Measurements from ENCODE around the gene GYG2.

Gene GYG2

DNA sequence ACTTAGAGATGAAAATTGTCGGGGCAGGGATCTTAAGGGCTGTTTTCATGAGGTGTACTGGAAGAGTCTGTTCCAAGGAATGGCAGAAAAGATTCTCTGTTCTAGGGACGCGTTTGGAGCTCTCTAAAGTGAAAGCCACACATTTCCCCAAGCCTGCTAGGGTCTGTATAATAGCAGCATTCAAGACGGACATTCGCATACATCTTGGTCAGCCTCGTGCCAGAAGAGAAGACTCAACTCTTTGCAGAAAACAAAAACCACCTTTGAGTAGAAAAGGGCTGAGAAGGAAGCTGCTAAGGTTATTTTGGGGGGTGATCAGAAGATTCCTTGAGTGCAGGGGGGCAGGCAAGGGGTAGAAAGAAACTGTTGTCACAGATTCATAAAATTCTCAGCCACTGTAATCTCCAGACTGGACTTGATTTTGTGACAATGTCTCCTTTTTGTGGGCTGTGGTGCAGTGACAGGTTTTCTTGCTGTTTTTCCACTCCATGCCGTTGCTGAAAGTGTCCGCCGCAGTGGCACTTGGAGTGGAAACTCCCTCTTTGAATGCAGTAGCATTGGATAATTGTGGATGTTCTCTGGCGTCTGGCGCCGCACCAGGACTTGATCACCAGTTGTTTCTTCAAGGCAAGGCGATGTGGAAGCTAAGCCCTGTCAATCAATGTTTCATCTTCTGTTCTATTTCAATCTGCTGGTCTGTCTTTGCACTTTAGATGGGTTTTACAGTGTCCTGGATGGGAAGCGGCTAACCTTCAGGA is 2.9 kb downstream of the GYG2 start:
- DNase-seq (ENCODE audit: low read depth): no peak
- TF ChIP-seq, protein P1, sequence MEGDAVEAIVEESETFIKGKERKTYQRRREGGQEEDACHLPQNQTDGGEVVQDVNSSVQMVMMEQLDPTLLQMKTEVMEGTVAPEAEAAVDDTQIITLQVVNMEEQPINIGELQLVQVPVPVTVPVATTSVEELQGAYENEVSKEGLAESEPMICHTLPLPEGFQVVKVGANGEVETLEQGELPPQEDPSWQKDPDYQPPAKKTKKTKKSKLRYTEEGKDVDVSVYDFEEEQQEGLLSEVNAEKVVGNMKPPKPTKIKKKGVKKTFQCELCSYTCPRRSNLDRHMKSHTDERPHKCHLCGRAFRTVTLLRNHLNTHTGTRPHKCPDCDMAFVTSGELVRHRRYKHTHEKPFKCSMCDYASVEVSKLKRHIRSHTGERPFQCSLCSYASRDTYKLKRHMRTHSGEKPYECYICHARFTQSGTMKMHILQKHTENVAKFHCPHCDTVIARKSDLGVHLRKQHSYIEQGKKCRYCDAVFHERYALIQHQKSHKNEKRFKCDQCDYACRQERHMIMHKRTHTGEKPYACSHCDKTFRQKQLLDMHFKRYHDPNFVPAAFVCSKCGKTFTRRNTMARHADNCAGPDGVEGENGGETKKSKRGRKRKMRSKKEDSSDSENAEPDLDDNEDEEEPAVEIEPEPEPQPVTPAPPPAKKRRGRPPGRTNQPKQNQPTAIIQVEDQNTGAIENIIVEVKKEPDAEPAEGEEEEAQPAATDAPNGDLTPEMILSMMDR (conservative IDR thresholded peaks at IDR 0.05; ENCODE audit: low read depth, low read length): no peak
- no peak overlapping the region for H3K4me3 ChIP-seq (ENCODE audit: low read length)

DNA sequence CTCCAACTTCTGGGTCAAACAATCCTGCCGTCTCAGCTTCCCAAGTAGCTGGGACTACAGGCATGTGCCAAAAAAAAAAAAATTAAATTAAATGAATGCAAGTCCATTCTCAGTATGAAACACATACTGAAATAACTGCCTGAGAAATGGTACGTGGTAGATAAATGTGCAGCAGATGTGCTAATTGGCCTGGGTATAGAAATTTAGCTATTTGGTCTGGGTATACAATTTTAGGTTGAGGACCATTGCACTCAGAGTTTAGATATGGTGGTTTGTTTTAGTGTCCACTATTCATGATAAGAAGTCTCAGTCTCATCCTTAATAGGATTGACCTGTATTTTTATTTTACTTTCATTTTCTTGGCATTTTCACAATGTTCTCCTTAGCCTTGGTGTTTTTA is 9.2 kb downstream of the GYG2 start:
- no peak for DNase-seq (ENCODE audit: low read depth)
- TF ChIP-seq, protein P1 (conservative IDR thresholded peaks at IDR 0.05; ENCODE audit: low read depth, low read length): no peak

DNA sequence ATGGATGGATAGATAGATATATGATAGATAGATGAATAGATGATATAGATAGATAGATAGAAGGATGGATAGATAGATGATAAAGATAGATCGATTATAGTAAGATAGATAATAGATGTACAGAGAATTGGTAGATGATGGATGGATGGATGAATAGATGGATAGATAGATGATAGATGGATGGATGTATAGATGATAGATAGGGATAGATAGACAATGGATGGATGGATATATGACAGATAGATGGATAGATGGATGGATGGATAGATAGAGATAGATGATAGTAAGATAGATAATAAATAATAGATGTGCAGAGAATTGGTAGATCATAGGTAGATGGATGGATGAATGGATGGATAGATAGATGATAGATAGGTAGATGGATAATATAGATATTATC is 12.2 kb downstream of the GYG2 start:
- TF ChIP-seq, protein P1 (conservative IDR thresholded peaks at IDR 0.05; ENCODE audit: low read depth, low read length): no peak
- DNase-seq (ENCODE audit: low read depth): no peak
- H3K4me3 ChIP-seq (ENCODE audit: low read length): no peak overlapping the region

More for the DNA sequence above, 9.2 kb downstream of the GYG2 start:
- H3K4me3 ChIP-seq (ENCODE audit: low read length): no peak overlapping the region

DNA sequence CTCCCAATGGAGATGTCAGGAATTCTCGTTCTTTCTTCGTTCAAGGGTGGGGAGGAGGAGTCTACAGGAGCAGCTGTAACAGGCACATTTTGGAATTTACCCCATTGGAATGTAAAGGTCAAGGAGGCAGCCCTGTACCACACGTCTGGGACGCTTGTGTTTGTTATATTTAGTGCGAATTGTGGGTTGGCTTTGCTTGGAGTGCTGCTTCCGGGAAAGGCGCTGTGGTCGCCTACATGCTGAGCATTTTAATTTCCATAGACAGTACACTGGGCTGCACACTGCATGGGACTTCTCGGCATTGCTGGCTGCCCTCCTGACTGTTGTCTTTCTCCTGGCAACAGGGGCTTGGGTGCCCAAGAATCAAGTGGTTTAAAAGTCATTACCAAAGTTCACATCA is 12.8 kb downstream of the GYG2 start:
- TF ChIP-seq, protein P1 (conservative IDR thresholded peaks at IDR 0.05; ENCODE audit: low read depth, low read length): no peak
- H3K4me3 ChIP-seq (ENCODE audit: low read length): no peak overlapping the region
- DNase-seq (ENCODE audit: low read depth): no peak

DNA sequence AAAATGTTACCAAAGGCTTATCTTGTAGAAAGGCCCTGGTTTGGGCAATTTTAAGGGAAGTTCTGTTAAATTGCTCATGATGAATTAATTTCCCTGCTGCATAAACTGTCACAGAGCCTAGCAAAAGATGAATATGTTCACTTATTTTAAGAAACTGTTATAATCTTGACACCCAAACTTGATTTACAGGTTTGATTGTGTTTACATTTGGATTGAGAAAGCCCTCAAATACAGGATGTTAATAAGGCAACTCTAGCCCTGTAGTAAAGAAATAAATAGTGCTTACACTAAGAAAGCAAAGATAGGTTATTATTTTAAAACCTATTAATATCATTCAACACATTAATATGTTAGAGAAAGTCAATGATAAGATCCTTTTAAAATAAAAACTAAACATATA is 18.3 kb downstream of the GYG2 start:
- H3K4me3 ChIP-seq (ENCODE audit: low read length): no peak overlapping the region
- TF ChIP-seq, protein P1 (conservative IDR thresholded peaks at IDR 0.05; ENCODE audit: low read depth, low read length): no peak
- DNase-seq (ENCODE audit: low read depth): no peak

DNA sequence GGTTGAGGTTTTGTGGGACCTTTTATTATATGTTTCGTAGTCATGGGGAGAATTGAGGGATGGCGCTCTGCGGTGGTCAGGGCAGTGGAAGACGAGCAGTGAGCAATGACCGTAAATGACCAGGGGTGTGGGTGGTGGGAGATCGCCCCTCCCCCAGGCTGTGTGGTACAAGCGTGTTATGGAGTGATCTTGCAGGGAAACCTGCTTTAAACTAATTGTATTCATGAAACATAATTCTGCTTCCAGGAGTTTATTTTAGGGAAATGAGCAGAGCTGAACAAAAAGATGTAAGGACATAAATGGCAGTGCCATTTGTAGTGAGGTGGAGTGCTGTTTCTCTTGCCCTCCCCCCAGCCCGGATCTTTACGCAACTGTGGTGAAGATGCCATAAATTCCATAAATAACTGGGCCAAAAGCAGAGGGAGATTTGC is 20.2 kb downstream of the GYG2 start:
- TF ChIP-seq, protein P1 (conservative IDR thresholded peaks at IDR 0.05; ENCODE audit: low read depth, low read length): no peak
- peak overlapping the region; percentile 34 for H3K4me3 ChIP-seq (ENCODE audit: low read length)
- peak; percentile 56 for DNase-seq (ENCODE audit: low read depth)

DNA sequence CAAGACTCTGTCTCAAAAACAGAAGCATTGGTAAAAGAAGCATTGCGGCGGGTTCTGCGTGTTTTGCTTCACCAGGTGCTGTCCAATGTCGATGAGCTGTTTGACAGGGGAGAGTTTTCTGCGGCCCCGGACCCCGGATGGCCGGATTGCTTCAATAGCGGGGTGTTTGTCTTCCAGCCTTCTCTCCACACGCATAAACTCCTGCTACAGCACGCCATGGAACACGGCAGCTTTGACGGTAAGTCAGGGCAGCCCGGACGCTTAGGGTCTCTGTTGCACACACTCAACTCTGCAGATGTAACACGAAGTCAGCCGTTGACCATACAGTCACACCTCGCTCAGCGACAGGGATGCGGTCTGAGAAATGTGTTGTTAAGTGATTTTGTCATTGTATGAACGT is 26.2 kb downstream of the GYG2 start:
- DNase-seq (ENCODE audit: low read depth): no peak
- no peak overlapping the region for H3K4me3 ChIP-seq (ENCODE audit: low read length)
- TF ChIP-seq, protein P1 (conservative IDR thresholded peaks at IDR 0.05; ENCODE audit: low read depth, low read length): no peak

Measured in retinal pigment epithelial cell (primary cell).